Measurements from ENCODE around the gene DNAJC4.

GRCh38 chr11:64263021-64263946 lies 32.9 kb downstream of the DNAJC4 start:
- TF ChIP-seq CTCF (IDR thresholded peaks at IDR 0.05), result no peak
- no peak for TF ChIP-seq POLR2A (IDR thresholded peaks at IDR 0.05)
- no peak for TF ChIP-seq EP300 (IDR thresholded peaks at IDR 0.05)

Data from ovary (tissue), 3 donors.